Myocyte (in vitro differentiated cells): ENCODE measurements around the gene FARP1. TPM values are rescaled to one million over a fixed set of nuclear protein-coding genes. Genes with fewer than 3 reads are reported as not detected.

Experiments
- DNase-seq: peaks from one replicate; pipeline ENCODE4 v3.0.0-alpha.2; 2012; ENCODE audit warnings: low read depth
- total RNA-seq: library from RNA; depleted of rRNA; stranded (reverse); fragments of >200 nt; gene quantifications from 2 replicates; pipeline ENCODE4 v1.2.3, GENCODE V29; 2014

FARP1 gene
- total RNA-seq, 1 donor from 2014 or later: 18.5 TPM

DNA sequence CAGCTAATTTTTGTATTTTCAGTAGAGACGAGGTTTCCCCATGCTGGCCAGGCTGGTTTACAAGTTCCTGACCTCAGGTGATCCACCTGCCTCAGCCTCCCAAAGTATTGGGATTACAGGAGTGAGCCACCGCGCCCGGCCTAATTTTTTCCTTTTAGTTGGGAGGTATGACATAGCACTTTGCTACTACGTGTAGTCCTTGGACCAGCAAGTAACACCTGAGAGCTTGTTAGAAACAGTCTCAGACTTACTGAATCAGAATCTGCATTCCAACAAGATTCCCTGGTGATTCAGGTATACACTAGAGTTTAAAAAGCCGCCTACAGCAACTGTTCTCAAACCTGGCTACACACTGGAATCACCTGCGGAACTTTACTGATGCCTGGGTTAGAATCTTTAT, 1.8 kb upstream of the FARP1 start:
- DNase-seq: no peak

DNA sequence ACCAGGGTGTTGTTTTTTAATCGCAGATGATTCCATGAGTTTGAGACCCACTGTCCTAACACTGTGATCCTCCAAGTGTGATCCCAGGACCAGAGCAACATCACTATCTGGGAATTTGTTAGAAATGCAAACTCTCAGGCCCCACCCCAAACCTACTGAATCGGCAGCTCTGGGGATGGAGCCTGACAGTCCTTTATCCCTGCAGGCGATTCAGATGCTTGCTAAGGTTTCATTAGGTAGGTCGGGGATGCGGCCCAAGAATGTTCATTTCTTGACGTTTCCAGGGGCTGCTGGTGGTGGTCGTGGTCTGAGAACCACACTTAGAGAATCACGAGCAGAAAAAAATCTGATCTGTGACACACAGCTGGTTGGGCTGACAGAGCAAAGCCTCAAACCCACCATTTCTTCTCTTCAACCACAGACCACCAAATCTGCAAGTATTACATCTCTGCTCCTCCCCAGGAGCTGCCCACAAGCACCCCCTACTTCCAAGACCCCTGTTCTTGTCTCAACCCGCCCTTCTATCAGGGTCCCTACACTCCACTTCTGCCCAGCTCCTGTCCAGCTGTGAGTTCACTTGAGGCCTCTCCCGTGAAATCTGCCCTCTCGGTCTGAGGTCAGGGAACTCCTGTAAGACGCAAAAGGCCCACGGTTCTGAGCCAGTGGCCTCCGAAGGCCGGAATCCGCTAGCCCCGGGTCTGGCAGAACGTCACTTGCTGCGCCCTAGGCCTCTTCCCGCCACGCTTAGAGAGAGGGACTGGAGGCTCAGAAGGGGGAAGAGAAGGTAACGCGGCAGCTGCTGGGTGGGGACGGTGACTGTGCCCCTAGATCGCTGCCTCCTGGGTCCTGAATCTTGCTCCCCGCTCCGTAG, 1.1 kb upstream of the FARP1 start:
- DNase-seq: no peak

DNA sequence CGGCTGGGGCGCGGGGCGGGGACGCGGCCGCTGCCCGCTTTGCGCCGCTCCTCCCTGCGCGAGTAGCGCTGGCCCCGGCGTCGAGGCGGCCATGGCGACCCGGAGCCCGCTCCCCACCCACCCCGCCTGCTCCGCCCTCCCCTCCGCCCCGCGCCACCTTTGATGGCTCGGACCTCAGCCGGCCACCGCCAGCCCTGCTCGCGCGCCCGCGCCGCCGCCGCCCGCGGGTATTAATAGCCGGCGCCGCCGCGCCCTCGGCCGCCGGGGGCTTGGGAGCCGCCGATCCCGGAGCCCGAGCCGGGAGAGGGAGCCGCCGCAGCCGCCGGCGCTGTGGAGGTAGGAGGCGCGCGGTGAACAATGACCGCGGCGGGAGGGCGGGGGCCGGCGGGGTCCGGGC, 261 bp downstream of the FARP1 start:
- DNase-seq: peak; percentile 62

DNA sequence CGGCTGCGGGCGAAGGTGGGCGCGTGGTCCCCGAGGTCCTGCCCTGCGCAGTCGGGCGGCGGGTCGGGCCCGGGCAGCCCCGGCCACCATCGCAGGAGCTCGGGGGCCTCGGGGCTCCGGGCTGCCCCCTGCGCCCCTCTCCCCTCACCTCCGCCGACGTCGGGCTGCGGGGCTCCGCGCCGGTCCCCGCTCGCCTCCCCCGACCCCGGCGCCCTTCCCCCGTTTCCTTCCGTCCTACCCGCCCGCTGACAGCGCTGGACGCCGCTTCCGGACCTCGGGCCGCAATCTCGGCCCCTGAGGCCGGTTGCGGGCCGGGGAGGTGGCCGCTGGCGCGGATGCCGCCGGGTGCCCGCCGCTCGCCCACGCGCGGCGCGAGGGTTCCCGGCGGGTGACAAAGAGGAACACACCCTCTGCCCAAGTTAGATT, 720 bp downstream of the FARP1 start:
- DNase-seq: peak; percentile 35

DNA sequence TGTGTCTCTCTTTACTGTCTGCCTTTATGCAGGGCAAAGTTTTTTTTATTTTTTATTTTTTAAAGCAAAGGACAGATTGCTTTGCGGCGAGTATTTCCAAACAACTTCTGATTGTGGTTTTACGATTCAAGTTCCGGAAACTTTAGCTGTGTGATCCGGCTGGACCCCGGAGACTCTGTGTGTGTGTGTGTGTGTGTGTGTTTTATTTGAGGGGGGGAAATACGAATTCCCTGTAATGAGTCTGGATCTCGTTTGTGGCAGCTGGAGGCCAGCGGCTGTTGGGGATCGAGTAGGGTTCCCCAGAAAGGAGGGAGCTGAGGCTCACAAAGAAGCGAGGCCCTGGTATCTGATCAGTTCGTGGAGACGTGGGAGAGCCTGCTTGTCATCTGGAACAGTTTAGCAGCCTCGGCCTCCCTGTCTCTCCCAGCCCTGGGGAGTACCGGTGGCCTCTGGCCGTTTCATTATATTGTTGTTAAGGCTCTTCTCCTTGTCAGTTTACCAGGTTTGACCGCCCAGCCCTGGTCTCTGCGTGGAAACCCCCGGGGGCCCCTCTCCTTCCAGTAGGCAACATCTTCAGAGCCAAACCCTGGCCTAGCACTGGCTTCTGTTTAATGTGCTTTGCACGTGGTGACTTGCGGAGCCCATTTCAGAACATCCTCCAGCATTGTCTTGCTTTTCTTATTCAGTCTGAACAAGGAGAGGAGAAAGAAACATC, 1.3 kb downstream of the FARP1 start:
- DNase-seq: peak; percentile 43

DNA sequence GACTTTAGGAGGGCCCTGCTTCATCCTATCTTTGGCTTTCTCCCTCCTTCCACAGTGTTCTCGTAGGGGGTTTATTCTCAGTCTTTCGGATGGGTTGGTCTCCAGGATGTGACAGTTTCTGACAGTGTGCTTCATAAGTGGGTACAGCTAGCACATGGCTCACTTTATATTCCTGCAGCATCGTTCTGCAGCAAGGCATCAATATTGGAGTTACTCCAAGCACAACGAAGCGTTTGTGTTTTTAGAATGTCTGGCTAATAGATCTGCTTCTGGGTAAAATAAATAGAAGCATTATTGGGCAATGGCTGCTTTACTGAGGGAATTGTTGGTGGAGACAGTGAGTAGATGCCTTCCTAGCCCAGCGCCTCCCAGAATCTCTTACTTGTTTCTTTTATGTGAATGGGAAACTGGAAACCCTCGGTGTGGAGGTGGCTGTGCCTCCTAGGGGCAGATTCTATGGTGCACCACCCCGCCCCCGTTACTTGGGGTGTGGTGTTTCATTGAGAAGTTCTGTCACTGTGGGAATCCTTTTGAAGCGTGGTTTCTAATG, 2.0 kb downstream of the FARP1 start:
- DNase-seq: peak; percentile 47

DNA sequence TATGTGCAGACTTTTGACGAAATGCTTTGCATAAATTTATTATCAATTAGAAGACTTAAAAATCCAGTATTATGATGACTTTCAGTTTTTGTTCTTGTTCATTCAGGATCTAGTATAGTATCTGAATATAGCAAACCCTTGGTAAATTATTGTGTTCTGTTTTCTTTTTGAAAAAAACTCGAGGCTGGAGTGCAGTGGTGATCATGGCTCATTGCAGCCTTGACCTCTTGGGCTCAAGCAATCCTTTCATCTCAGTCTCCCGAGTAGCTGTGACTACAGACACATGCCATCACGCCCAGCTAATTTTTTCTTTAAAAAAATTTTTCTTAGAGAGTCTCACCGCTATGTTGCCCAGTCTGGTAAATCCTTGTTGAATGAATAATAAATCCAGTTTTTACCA, 4.6 kb downstream of the FARP1 start:
- DNase-seq: no peak

DNA sequence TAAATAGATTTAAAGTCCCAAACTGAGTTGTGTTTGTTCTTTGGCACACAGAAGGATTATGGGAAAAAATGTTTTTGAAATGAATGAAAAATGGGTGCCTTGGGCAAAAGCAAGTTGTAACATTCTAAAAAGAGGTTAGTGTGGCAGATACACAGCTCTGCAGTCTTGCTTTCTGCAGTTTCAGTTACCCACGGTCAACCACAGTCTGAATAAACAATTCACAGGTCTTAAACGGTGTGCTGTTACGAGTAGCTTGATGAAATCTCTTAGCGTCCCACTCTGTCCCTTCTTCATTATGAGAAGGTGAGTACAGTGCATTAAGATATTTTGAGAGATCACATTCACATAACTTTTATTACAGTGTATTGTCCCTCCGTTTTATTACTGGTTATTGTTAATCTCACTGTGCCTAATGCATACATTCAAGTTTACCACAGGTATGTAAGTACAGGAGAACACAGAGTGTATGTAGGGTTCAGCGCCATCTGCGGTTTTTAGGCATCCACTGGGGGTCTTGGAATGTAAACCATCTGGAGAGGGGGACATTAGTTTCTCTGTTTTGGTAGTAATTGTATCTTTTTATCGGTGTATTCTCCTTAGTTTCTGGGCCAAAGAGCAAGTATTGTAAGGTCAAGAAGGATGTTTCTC, 8.1 kb downstream of the FARP1 start:
- DNase-seq: no peak

DNA sequence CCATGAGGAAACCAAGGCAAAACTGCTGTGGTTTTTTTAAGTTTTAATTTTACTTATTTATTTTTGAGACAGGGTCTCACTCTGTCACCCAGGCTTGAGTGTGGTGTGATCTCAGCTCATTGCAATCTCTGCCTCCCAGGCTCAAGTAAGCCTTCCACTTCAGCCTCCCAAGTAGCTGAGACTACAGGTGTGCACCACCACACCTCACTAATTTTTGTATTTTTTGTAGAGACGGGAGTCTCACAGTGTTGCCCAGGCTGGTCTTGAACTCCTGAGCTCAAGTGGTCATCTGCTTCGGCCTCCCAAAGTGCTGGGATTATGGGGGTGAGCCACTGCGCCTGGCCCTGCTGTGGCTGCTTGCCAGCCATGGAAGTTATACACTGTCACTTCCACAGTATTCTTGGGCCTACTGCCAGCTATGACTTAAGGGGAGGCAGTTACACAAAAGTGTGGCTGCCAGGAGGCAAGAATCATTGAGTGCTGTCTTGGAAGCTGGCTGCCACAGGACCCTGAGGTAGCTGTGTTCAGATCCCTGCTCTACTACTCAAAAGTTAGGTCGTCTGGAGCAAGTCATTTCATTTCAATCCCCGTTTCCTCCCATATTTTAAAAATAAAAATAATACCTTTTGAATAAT, 12.7 kb downstream of the FARP1 start:
- no peak for DNase-seq

DNA sequence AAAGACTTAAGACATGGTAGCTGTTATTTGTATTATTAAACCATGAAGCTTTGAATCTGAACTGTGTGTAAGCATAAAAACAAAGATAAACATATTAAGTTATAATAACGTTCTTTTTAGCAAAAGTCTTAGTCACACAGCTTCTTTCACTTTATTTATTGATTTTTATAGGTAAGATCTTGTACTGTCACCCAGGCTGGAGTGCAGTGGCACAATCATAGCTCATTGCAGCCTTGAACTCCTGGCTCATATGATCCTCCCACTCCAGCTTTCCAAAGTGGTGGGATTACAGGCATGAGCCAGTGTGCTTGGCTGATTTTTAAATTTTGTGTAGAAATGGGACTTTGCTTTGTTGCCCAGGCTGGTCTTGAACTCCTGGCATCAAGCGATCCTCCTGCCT, 13.4 kb downstream of the FARP1 start:
- no peak for DNase-seq

DNA sequence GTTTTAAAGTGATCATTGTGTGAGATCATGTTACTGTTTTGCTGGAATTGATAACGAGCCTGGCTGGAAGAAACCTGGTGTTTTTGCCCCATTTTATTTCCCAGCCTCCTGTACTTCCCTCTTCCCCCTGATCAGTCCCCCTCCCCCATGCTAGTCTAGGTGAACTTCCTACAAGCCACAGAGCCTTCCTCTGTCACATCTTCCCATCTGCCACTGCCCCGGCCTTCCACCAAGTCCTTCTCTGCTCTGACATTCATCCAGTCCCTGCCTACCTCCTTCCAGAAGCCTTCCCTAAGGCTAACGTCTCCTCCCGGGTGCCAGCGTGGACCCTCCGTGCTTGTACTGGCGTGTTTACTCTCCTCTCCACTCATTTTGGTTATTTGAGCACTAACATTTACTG, 14.3 kb downstream of the FARP1 start:
- DNase-seq: no peak

DNA sequence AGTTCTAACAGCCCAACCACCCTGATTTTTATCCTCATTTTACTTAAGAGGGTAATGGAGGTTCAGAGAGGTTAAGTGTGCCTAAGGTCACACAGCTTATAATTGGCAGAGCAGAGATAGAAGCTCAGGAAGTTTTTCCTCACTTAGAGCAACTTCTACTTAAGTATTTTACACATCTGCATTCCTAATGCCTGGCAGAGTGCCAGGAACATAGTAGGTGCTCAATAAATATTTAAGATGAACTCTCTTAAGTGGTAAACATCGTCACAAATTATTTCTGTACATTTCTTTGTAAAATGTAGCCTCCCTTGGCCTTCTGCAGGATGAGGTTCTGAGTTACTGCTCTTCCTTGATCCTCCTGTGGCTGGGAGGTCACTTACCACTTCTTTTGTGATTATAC, 14.7 kb downstream of the FARP1 start:
- DNase-seq: no peak

DNA sequence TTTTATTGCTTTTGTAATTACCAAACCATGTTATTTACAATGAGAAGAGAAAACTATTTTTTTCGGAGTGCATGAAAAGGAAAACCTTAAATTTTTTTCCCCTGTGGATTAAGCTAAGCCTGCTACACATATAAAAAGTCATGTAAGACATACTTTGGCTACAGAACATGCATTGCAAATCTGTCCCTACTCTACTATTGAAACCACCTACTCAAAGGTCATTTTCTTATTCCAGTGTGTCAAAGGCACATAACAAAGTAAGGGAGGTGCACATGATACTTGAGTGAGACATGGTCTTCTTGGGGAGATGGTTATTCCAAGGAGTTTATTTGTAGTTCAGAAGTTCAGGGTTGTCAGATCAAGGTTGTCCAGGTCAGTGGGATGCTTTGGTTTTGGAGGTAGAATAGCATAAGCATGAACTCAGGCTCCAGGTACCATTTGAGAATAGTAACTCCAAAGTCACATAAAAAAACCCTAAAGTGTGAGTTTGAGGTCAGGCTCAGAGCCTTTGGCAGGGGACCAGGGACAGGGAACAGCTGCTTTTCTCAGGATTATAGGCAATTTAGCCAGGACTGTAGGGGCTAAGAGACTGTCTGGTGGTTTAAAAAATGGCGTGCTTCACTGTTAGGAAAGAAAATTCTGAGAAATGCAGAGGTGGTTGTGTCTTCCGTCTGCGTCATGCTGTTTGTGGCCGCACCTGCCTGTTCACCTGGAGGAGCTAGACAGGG, 15.4 kb downstream of the FARP1 start:
- DNase-seq: peak; percentile 68

DNA sequence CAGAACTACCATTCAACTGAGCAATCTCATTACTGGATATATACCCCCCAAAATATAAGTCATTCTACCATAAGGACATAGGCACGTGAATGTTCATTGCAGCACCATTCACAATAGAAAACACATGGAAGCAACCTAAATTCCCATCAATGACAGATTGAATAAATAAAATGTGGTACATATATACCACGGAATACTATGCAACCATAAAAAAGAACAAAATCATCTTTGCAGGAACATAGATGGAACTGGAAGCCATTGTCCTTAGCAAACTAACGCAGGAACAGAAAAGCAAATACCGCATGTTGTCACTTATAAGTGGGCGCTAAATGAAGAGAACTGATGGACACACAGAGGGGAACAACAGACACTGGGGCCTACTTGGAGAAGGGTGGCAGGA, 20.0 kb downstream of the FARP1 start:
- DNase-seq: no peak

DNA sequence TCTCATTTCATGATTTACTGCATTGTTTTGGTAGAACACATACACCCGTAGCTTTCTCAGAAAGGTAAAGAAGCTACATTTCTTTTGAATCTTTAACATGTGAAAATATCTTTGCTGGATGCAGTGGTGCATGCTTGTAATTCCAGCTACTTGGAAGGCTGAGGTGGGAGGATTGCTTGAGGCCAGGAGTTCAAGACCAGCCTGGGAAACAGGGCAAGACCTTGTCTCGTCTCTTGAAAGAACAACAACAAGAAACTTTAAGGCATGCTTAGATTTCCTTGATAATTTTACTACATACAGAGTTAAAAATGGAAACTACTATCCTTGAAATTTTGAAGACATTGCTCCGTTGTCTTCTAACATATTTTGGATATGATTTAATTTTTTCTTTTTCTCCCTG, 26.4 kb downstream of the FARP1 start:
- no peak for DNase-seq

DNA sequence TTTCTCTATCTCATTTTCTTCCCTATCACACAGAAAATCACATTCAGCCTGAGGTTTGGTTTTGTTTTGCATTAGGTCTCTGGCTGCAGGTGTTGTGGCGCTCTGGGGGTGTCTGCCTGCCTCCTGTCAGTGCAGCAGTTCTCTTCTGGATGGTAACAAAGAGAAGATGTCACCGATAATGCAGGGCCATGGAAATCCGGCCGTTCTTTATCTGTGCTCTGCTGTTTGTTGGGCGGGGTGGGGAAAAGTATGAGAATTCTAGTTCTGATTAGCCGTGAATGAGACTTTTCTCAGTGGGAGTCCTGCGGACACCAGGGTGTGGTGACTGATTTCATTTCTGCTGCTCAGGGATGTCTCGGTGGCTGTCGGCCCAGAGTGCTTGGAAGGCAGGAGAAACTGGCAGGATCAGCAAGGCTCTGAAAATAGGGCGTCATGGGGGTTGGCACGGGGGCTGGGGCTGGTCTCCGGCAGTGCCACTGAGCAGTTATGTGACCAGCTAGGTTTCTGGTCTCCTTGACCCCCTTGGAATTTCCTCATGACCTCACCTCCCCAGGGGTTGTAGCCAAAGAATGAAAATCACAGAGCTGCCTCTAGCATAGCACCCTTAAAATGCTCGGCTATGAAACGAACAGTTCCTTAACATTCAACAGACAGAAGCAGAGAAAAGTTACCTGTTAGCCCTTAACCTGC, 29.2 kb downstream of the FARP1 start:
- DNase-seq: peak; percentile 43

DNA sequence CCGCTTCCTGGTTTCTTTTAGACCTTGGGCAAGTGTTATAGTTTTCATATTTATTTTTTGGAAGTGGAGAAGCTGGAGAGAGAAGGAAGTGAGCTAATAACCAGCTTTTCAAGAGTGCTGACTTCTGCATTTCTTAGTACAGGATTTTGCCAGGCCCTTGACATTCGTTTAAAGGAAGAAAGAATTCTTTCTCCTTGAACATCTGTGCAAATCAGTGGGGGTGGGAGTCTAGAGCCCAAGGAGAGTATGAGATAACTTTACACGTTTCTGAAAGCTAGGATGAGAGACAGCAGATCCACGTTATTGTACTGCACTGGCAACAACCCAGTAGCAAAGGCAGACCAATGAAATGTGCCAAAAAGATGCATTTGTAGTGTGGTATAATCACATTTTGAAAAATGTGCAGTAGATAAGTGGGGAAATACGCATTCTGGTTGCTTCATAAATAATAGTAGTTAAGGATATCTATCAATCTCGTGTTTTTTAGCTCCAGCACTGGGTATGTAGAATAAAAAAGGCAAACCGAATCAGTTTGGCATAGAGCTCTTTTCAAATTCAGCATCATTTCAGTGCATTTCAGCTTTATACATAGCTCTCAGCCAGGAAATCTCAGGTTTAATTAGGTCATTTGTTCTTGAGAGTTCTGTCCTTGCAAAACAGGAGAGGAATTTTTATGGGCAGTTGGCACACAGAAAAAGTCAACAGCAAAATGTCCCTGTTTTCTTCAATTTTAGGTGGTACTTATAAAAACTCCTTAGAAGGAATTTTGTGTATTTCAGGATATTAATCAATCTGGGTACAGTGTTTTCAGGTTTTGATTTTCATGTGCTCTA, 29.9 kb downstream of the FARP1 start:
- no peak for DNase-seq

DNA sequence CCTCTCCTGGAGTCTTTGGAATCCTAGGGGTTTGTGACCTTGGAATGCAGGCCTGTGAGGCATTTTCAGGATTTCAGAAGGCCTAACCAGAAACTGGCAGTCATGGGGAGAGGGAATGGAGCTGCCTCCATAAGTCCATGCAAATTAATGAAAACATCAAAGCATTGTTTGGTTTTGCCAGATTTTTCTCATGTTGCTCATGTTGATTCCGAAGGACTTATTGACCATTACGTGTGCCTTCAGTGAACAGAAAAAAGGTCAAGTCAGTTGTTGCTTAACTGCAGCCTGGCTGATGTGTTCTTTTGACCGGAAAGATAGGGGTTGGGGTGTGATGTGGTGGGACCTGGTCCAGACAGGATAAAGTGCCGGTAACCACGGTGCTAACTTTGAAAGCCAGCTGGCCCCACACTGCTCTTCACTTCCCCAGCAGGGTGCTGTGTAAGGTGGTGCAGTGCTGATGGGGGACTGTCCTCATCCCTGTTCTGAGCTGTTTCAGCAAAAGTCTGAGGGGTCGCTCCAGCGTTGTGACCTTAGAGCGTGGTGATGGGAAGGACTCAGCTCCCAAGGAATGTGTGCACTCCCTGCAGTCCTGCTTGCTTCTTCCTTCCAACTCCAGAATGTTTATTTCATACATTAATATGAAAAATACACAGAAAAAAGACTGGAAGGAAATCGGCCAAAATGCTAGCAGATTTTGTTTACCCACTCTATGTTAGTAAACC, 30.7 kb downstream of the FARP1 start:
- peak; percentile 53 for DNase-seq

DNA sequence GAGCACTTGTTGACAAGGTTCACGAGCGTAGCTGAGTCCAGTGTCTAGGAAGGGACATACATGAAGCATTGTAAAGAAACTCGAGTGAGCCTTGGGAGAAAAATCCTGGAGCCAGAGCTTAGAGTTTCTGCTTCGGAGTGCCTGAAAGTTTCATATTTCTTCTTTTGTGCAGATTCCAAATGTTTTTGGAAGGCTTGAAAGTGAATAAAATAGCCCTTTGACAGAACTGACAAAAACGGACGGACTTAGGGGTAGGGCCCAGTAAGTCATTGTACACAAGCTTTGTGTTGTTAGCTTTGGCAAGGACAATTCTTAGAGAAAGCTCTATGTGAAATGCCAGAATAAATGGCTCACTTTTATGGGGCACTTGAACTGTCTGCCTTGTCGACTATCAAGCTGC, 31.4 kb downstream of the FARP1 start:
- no peak for DNase-seq
